B cell (primary cell): ENCODE measurements around the gene THRB. TPM values are rescaled to one million over a fixed set of nuclear protein-coding genes. Genes with fewer than 3 reads are reported as not detected.

ENCODE experiments used
- ATAC-seq: fragments of 200-7000 bp; cut with Tn5 transposase; one replicate; pipeline ENCODE4 v1.10.0; 2021; ENCODE audit warnings: low read depth, mild to moderate bottlenecking, moderate number of reproducible peaks, moderate library complexity
- CTCF ChIA-PET: fragments of 350-600 bp; sonication (Branson Sonifier 250); formaldehyde crosslinking; loops from one replicate; lab custom pipeline; 2021; ENCODE audit warnings: antibody characterized with exemption, inconsistent platforms; lab: Charles Lee
- POLR2A ChIA-PET: fragments of 350-600 bp; sonication (Branson Sonifier 250); formaldehyde crosslinking; loops from one replicate; lab custom pipeline; 2021; ENCODE audit warnings: antibody characterized with exemption; lab: Charles Lee
- DNase-seq: peaks from one replicate; pipeline ENCODE4 v3.0.0; 2013
- H2AFZ ChIP-seq: 2 replicates; pipeline ENCODE4 v1.6.1; 2012; ENCODE audit warnings: mild to moderate bottlenecking, low read depth, low read length; ENCODE audit not compliant: insufficient read depth, poor library complexity, severe bottlenecking
- H3K27ac ChIP-seq, 2 donors: 1 replicate in 1 of 2; 2 replicates in 1 of 2; pipeline ENCODE4 v1.5.1; 2012 to 2013; ENCODE audit warnings: low read length in 2 of 2, mild to moderate bottlenecking in 2 of 2, moderate library complexity in 1 of 2
- H3K27me3 ChIP-seq, 4 experiments: fragments of 200-600 bp in 1 of 4; sonication (generic) in 1 of 4; replicated peaks in 1 of 4; 1 replicate in 2 of 4; 2 replicates in 2 of 4; pipeline versions ENCODE4 v1.6.1 to v1.7.0; 2013 to 2016; ENCODE audit warnings: low read length in 3 of 4, mild to moderate bottlenecking in 2 of 4, mixed read lengths in 1 of 4, moderate library complexity in 1 of 4; ENCODE audit not compliant: insufficient read depth in 4 of 4, control insufficient read depth in 3 of 4; ENCODE audit errors: control extremely low read depth in 1 of 4
- H3K36me3 ChIP-seq, 2 experiments: replicated peaks in 1 of 2; 1 replicate in 1 of 2; 2 replicates in 1 of 2; pipeline versions ENCODE4 v1.6.1 to v1.7.1; 2013; ENCODE audit warnings: low read length in 1 of 2; ENCODE audit not compliant: insufficient read depth in 2 of 2, control insufficient read depth in 1 of 2; ENCODE audit errors: control extremely low read depth in 1 of 2, extremely low read depth in 1 of 2
- H3K4me1 ChIP-seq, 2 donors: fragments of 200-600 bp in 1 of 2; sonication (generic) in 1 of 2; 1 replicate in 1 of 2; 2 replicates in 1 of 2; pipeline versions ENCODE4 v1.5.1 to v1.6.1; 2013 to 2017; ENCODE audit warnings: low read length in 2 of 2; ENCODE audit not compliant: control insufficient read depth in 2 of 2, insufficient read depth in 2 of 2
- H3K4me2 ChIP-seq: replicated peaks from 2 replicates; pipeline ENCODE3; 2012; ENCODE audit warnings: mild to moderate bottlenecking, low read depth, low read length; ENCODE audit not compliant: poor library complexity, severe bottlenecking
- H3K4me3 ChIP-seq, 5 experiments: fragments of 200-600 bp in 1 of 5; sonication (generic) in 1 of 5; 1 replicate in 3 of 5; 2 replicates in 2 of 5; pipeline versions ENCODE4 v1.5.1 to v1.7.0; 2011 to 2016; ENCODE audit warnings: low read length in 4 of 5, mild to moderate bottlenecking in 4 of 5, low read depth in 2 of 5, control low read depth in 1 of 5, moderate library complexity in 1 of 5; ENCODE audit not compliant: insufficient read depth in 1 of 5; ENCODE audit errors: control extremely low read depth in 1 of 5, extremely low read depth in 1 of 5
- H3K79me2 ChIP-seq: fragments of 200-600 bp; sonication (generic); one replicate; pipeline ENCODE4 v1.6.0; 2016; ENCODE audit warnings: low read length; ENCODE audit not compliant: control insufficient read depth, insufficient read depth
- H3K9ac ChIP-seq: fragments of 200-600 bp; sonication (generic); 2 replicates; pipeline ENCODE4 v1.6.1; 2017; ENCODE audit warnings: mild to moderate bottlenecking, low read length, moderate library complexity
- H3K9me3 ChIP-seq, 3 donors: one replicate each; pipeline versions ENCODE4 v1.6.1 to v1.7.1; 2013; ENCODE audit warnings: low read length in 2 of 3; ENCODE audit not compliant: control insufficient read depth in 2 of 3, insufficient read depth in 1 of 3; ENCODE audit errors: control extremely low read depth in 1 of 3
- H4K20me1 ChIP-seq: 2 replicates; pipeline ENCODE4 v1.6.0; 2012; ENCODE audit warnings: mild to moderate bottlenecking, low read length; ENCODE audit not compliant: insufficient read depth, control insufficient read depth, poor library complexity, severe bottlenecking
- H3K27ac Mint-ChIP-seq: one replicate; pipeline ENCODE4 v1.8.0; 2021; ENCODE audit warnings: mixed read lengths
- H3K27me3 Mint-ChIP-seq: one replicate; pipeline ENCODE4 v1.8.0; 2021; ENCODE audit warnings: mixed read lengths
- H3K4me1 Mint-ChIP-seq: one replicate; pipeline ENCODE4 v1.8.0; 2021; ENCODE audit warnings: mixed read lengths
- H3K4me3 Mint-ChIP-seq: one replicate; pipeline ENCODE4 v1.8.0; 2021; ENCODE audit warnings: mixed read lengths
- H3K9me3 Mint-ChIP-seq: one replicate; pipeline ENCODE4 v1.8.0; 2022; ENCODE audit warnings: mixed read lengths; ENCODE audit not compliant: insufficient read depth
- CTCF ChIP-seq: fragments of 200-600 bp; IDR thresholded peaks from one replicate; pipeline ENCODE4 v1.8.0; 2022; ENCODE audit warnings: antibody characterized with exemption, mild to moderate bottlenecking
- EZH2 ChIP-seq: IDR thresholded peaks from 2 replicates; pipeline ENCODE4 v1.6.1; 2012; ENCODE audit warnings: borderline replicate concordance, low read depth, mild to moderate bottlenecking, moderate library complexity, low read length; ENCODE audit not compliant: insufficient read depth, poor library complexity, severe bottlenecking
- WGBS: methylation state at CpG from one replicate; pipeline ENCODE4 v1.1.5; 2013; ENCODE audit warnings: missing lambda C conversion rate; ENCODE audit not compliant: insufficient coverage; 5-methylcytosine and 5-hydroxymethylcytosine counted together
- intact Hi-C: fragments of 100-400 bp; cut with micrococcal nuclease; formaldehyde crosslinking; loops from one replicate; pipeline ENCODE4 v1.10.0; 2022
- polyA plus RNA-seq: library from polyadenylated mRNA; depleted of rRNA; stranded (reverse); fragments of >200 nt; gene quantifications from 2 replicates; pipeline ENCODE4 v1.2.3, GENCODE V29; 2012
- total RNA-seq, 2 donors: library from RNA; stranded (reverse); fragments of 120-200 nt in 1 of 2; gene quantifications; 1 replicate in 1 of 2; 2 replicates in 1 of 2; pipeline versions ENCODE4 v1.2.3 to v1.2.4, GENCODE V29; 2013 to 2022

THRB gene
- total and polyA plus RNA-seq, 2 donors (not counting 1 experiment from before 2014, with no cell fraction given): 0.86 to 1.8 TPM

- ATAC-seq: no peak
- H3K4me1 ChIP-seq: no peaks in the 10 kb centered on the region
- Mint-ChIP-seq H3K4me3 (no peak overlapping the region), H3K27me3 (no peaks in the 10 kb centered on the region), H3K4me1 (no peaks in the 10 kb centered on the region), H3K27ac (no peak overlapping the region), H3K9me3 (no peaks in the 10 kb centered on the region)
- H3K9ac ChIP-seq: no peak overlapping the region
- TF ChIP-seq EZH2 (no peak), CTCF (peak; percentile 74)
- no peaks in the 10 kb centered on the region for H3K27me3 ChIP-seq
- no peaks in the 10 kb centered on the region for H3K79me2 ChIP-seq
- peak; percentile 42 for DNase-seq
- H3K4me3 ChIP-seq: no peak overlapping the region
- ChIA-PET CTCF (interaction anchor here (0.6 to 2.1 kb wide), 14 partner anchors 9 to 497 kb away, joined by 3 to 10 read pairs (median 3); no protein-coding TSS in a partner anchor), POLR2A (no interaction called here)
- WGBS: 35% methylated on average over 5 of the region's 5 CpGs
- H3K27ac ChIP-seq: no peak overlapping the region
- no peak overlapping the region for H3K4me2 ChIP-seq
- no peak overlapping the region for H2AFZ ChIP-seq
- intact Hi-C loops: loop anchor here (5.0 kb wide), 2 partner anchors 299 to 496 kb away; no protein-coding TSS in a partner anchor
- no peaks in the 10 kb centered on the region for H3K9me3 ChIP-seq
- no peaks in the 10 kb centered on the region for H3K36me3 ChIP-seq
- no peaks in the 10 kb centered on the region for H4K20me1 ChIP-seq
These were observed 308.8 kb downstream of the THRB start for GRCh38 chr3:24185738-24186384.

- Histone ChIP-seq H3K36me3 (no peaks in the 10 kb centered on the region), H3K9me3 (no peaks in the 10 kb centered on the region), H3K27ac (no peak overlapping the region), H2AFZ (no peak overlapping the region), H3K9ac (no peak overlapping the region), H3K27me3 (no peaks in the 10 kb centered on the region), H3K4me2 (no peak overlapping the region), H3K4me1 (no peaks in the 10 kb centered on the region), H3K4me3 (no peak overlapping the region), H4K20me1 (no peaks in the 10 kb centered on the region), H3K79me2 (no peaks in the 10 kb centered on the region)
- H3K27me3 Mint-ChIP-seq: no peaks in the 10 kb centered on the region
- CTCF ChIA-PET: interaction anchor here (2.1 kb wide), 1 partner anchor 296 kb away, joined by 10 read pairs; no protein-coding TSS in a partner anchor
- WGBS: 83% methylated on average over 1 of the region's 5 CpGs
- DNase-seq (no peak), ATAC-seq (no peak)
- no peak for TF ChIP-seq EZH2
- no peak for TF ChIP-seq CTCF
- POLR2A ChIA-PET: no interaction called here
- H3K9me3 Mint-ChIP-seq: no peaks in the 10 kb centered on the region
- no peaks in the 10 kb centered on the region for H3K4me1 Mint-ChIP-seq
- H3K4me3 Mint-ChIP-seq: no peak overlapping the region
- intact Hi-C loops: loop anchor here (5.0 kb wide), 2 partner anchors 297 to 498 kb away; no protein-coding TSS in a partner anchor
- no peak overlapping the region for H3K27ac Mint-ChIP-seq
These were observed 310.0 kb downstream of the THRB start for GRCh38 chr3:24184528-24185176.
